HG02870 (cell line): Measurements from ENCODE around the gene CYB561.
A peak's percentile ranks its signal among the peaks of the same experiment; 100 is the strongest.

ENCODE experiments used
- ATAC-seq: cut with Tn5 transposase; IDR thresholded peaks from one replicate; pipeline ENCODE4 v1.9.1; 2021; ENCODE audit warnings: mild to moderate bottlenecking, moderate library complexity; ENCODE audit not compliant: unreplicated experiment

Gene CYB561

GRCh38 chr17:63418540-63418939 lies 27.6 kb downstream of the CYB561 start:
- ATAC-seq, result no peak

GRCh38 chr17:63414222-63414621 lies 31.9 kb downstream of the CYB561 start:
- no peak for ATAC-seq

- ATAC-seq, result no peak
These were observed 33.0 kb downstream of the CYB561 start for GRCh38 chr17:63413128-63413527.

GRCh38 chr17:63412234-63412633 lies 33.9 kb downstream of the CYB561 start:
- no peak for ATAC-seq

GRCh38 chr17:63407741-63408330 lies 38.3 kb downstream of the CYB561 start:
- ATAC-seq, result no peak

GRCh38 chr17:63406689-63407330 lies 39.3 kb downstream of the CYB561 start:
- peak; percentile 66 for ATAC-seq

GRCh38 chr17:63405741-63406261 lies 40.3 kb downstream of the CYB561 start:
- ATAC-seq, result no peak

GRCh38 chr17:63405020-63405419 lies 41.1 kb downstream of the CYB561 start:
- no peak for ATAC-seq

GRCh38 chr17:63402431-63403212 lies 43.5 kb downstream of the CYB561 start:
- no peak for ATAC-seq

GRCh38 chr17:63399856-63400255 lies 46.2 kb downstream of the CYB561 start:
- no peak for ATAC-seq

GRCh38 chr17:63399316-63399715 lies 46.8 kb downstream of the CYB561 start:
- no peak for ATAC-seq

GRCh38 chr17:63398680-63399079 lies 47.4 kb downstream of the CYB561 start:
- no peak for ATAC-seq

GRCh38 chr17:63395075-63395805 lies 50.9 kb downstream of the CYB561 start:
- no peak for ATAC-seq

GRCh38 chr17:63390090-63390489 lies 56.0 kb downstream of the CYB561 start:
- ATAC-seq, result no peak

GRCh38 chr17:63387656-63388340 lies 58.3 kb downstream of the CYB561 start:
- ATAC-seq, result no peak

GRCh38 chr17:63382826-63383225 lies 63.3 kb downstream of the CYB561 start:
- no peak for ATAC-seq
